ENCODE measurements around the gene NCBP3. TPM values are rescaled to one million over a fixed set of nuclear protein-coding genes. Genes with fewer than 3 reads are reported as not detected.

The NCBP3 gene
- total RNA-seq, 1 donor from 2014 or later = 43.4 TPM

GRCh38 chr17:3761036-3761917 lies 84.8 kb downstream of the NCBP3 start:
- intact Hi-C loops (cut with micrococcal nuclease) = no loop called here

- intact Hi-C loops (cut with micrococcal nuclease) = no loop called here
These were observed 86.3 kb downstream of the NCBP3 start for GRCh38 chr17:3759597-3760216.

GRCh38 chr17:3755335-3756030 lies 90.6 kb downstream of the NCBP3 start:
- intact Hi-C loops (cut with micrococcal nuclease) = loop anchor here (1.0 kb wide), 1 partner anchor 10 kb away; no protein-coding TSS in a partner anchor

GRCh38 chr17:3754458-3755334 lies 91.3 kb downstream of the NCBP3 start:
- intact Hi-C loops (cut with micrococcal nuclease) = loop anchor here (1.0 to 5.0 kb wide), 2 partner anchors 11 to 43 kb away; no protein-coding TSS in a partner anchor

- intact Hi-C loops (cut with micrococcal nuclease) = loop anchor here (5.0 kb wide), 1 partner anchor 43 kb away; no protein-coding TSS in a partner anchor
These were observed 92.0 kb downstream of the NCBP3 start for GRCh38 chr17:3754066-3754457.

- intact Hi-C loops (cut with micrococcal nuclease) = loop anchor here (5.0 kb wide), 1 partner anchor 44 kb away; no protein-coding TSS in a partner anchor
These were observed 92.4 kb downstream of the NCBP3 start for GRCh38 chr17:3753624-3754023.

Other genes starting within 250 kb of the NCBP3 start
- gene TRPV1, start 236.8 kb downstream of the NCBP3 start, total RNA-seq = 5.8 and 6.3 TPM in 2 replicates
- gene SHPK, start 210.0 kb downstream of the NCBP3 start, total RNA-seq = 12.6 and 13.3 TPM in 2 replicates
- 24.4 and 26.9 TPM in 2 replicates for gene CTNS, start 209.5 kb downstream of the NCBP3 start, total RNA-seq
- gene TAX1BP3, start 177.7 kb downstream of the NCBP3 start, total RNA-seq = 29.4 and 30.3 TPM in 2 replicates
- gene EMC6, start 177.4 kb downstream of the NCBP3 start, total RNA-seq = 44.3 and 45.3 TPM in 2 replicates
- gene P2RX5, start 150.1 kb downstream of the NCBP3 start, total RNA-seq = 71.5 and 73.1 TPM in 2 replicates
- gene HASPIN, start 122.3 kb downstream of the NCBP3 start, total RNA-seq = 25.9 and 26.9 TPM in 2 replicates
- 34.5 TPM in 2 replicates for gene ITGAE, start 45.1 kb downstream of the NCBP3 start, total RNA-seq
- gene CAMKK1, start 46.8 kb upstream of the NCBP3 start, total RNA-seq = 3.6 and 3.7 TPM in 2 replicates
- 2.0 and 2.5 TPM in 2 replicates for gene P2RX1, start 70.2 kb upstream of the NCBP3 start, total RNA-seq
- gene ATP2A3, start 118.2 kb upstream of the NCBP3 start, total RNA-seq = 306 and 313 TPM in 2 replicates